Measurements from ENCODE around the gene ALG1L2. TPM values are rescaled to one million over a fixed set of nuclear protein-coding genes. Genes with fewer than 3 reads are reported as not detected.
"Not testable (repeated sequence)": the region's sequence is repeated elsewhere in the genome, so short reads cannot be mapped to it uniquely, and the experiment has no call there.

The ALG1L2 gene
- total RNA-seq, 1 experiment from 2014 or later: not detected

- DNase-seq (ENCODE audit: low spot score): not testable (repeated sequence)
Measured at GRCh38 chr3:130115400-130115799, 33.8 kb downstream of the ALG1L2 start.

GRCh38 chr3:130117933-130118332, 36.3 kb downstream of the ALG1L2 start:
- no peak for DNase-seq (ENCODE audit: low spot score)
- in situ Hi-C loops (cut with HindIII; ENCODE audit: low sequenced_read_pairs): no loop called here

More at GRCh38 chr3:130115400-130115799, 33.8 kb downstream of the ALG1L2 start:
- in situ Hi-C loops (cut with HindIII; ENCODE audit: low sequenced_read_pairs): not testable (repeated sequence)

- in situ Hi-C loops (cut with HindIII; ENCODE audit: low sequenced_read_pairs); DNase-seq (ENCODE audit: low spot score): not testable (repeated sequence)
Measured at GRCh38 chr3:130119824-130120223, 38.2 kb downstream of the ALG1L2 start.

GRCh38 chr3:130120291-130120690, 38.7 kb downstream of the ALG1L2 start:
- in situ Hi-C loops (cut with HindIII; ENCODE audit: low sequenced_read_pairs); DNase-seq (ENCODE audit: low spot score): not testable (repeated sequence)

GRCh38 chr3:130122891-130123775, 41.5 kb downstream of the ALG1L2 start:
- in situ Hi-C loops (cut with HindIII; ENCODE audit: low sequenced_read_pairs); DNase-seq (ENCODE audit: low spot score): not testable (repeated sequence)

- in situ Hi-C loops (cut with HindIII; ENCODE audit: low sequenced_read_pairs); DNase-seq (ENCODE audit: low spot score): not testable (repeated sequence)
Measured at GRCh38 chr3:130125406-130125805, 43.8 kb downstream of the ALG1L2 start.

- in situ Hi-C loops (cut with HindIII; ENCODE audit: low sequenced_read_pairs); DNase-seq (ENCODE audit: low spot score): not testable (repeated sequence)
Measured at GRCh38 chr3:130136337-130136736, 54.7 kb downstream of the ALG1L2 start.

- in situ Hi-C loops (cut with HindIII; ENCODE audit: low sequenced_read_pairs); DNase-seq (ENCODE audit: low spot score): not testable (repeated sequence)
Measured at GRCh38 chr3:130137685-130138084, 56.1 kb downstream of the ALG1L2 start.

- DNase-seq (ENCODE audit: low spot score); in situ Hi-C loops (cut with HindIII; ENCODE audit: low sequenced_read_pairs): not testable (repeated sequence)
Measured at GRCh38 chr3:130138992-130139391, 57.4 kb downstream of the ALG1L2 start.

GRCh38 chr3:130140756-130141155, 59.1 kb downstream of the ALG1L2 start:
- DNase-seq (ENCODE audit: low spot score); in situ Hi-C loops (cut with HindIII; ENCODE audit: low sequenced_read_pairs): not testable (repeated sequence)

- DNase-seq (ENCODE audit: low spot score); in situ Hi-C loops (cut with HindIII; ENCODE audit: low sequenced_read_pairs): not testable (repeated sequence)
Measured at GRCh38 chr3:130143648-130144327, 62.2 kb downstream of the ALG1L2 start.

- in situ Hi-C loops (cut with HindIII; ENCODE audit: low sequenced_read_pairs); DNase-seq (ENCODE audit: low spot score): not testable (repeated sequence)
Measured at GRCh38 chr3:130144328-130144650, 62.7 kb downstream of the ALG1L2 start.

- DNase-seq (ENCODE audit: low spot score); in situ Hi-C loops (cut with HindIII; ENCODE audit: low sequenced_read_pairs): not testable (repeated sequence)
Measured at GRCh38 chr3:130145456-130145855, 63.8 kb downstream of the ALG1L2 start.

GRCh38 chr3:130146465-130146864, 64.8 kb downstream of the ALG1L2 start:
- DNase-seq (ENCODE audit: low spot score); in situ Hi-C loops (cut with HindIII; ENCODE audit: low sequenced_read_pairs): not testable (repeated sequence)

Other genes with a start within 250 kb of the ALG1L2 start
- 14.6 and 15.9 TPM in 2 replicates for gene TMCC1, start 188.1 kb upstream of the ALG1L2 start, total RNA-seq (2014; rRNA removed; shearing (Covaris generic))
- not detected in 2 replicates for gene TRH, start 107.1 kb upstream of the ALG1L2 start, total RNA-seq (2014; rRNA removed; shearing (Covaris generic))